GM18517 (cell line): ENCODE data around the gene MRM3.
"Not testable (repeated sequence)": the region's sequence is repeated elsewhere in the genome, so short reads cannot be mapped to it uniquely, and the experiment has no call there.

Experiments
- ATAC-seq: cut with Tn5 transposase; IDR thresholded peaks from one replicate; pipeline ENCODE4 v1.9.1; 2021; ENCODE audit warnings: mild to moderate bottlenecking, moderate library complexity; ENCODE audit not compliant: unreplicated experiment

Gene MRM3, protein sequence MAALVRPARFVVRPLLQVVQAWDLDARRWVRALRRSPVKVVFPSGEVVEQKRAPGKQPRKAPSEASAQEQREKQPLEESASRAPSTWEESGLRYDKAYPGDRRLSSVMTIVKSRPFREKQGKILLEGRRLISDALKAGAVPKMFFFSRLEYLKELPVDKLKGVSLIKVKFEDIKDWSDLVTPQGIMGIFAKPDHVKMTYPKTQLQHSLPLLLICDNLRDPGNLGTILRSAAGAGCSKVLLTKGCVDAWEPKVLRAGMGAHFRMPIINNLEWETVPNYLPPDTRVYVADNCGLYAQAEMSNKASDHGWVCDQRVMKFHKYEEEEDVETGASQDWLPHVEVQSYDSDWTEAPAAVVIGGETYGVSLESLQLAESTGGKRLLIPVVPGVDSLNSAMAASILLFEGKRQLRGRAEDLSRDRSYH

DNA sequence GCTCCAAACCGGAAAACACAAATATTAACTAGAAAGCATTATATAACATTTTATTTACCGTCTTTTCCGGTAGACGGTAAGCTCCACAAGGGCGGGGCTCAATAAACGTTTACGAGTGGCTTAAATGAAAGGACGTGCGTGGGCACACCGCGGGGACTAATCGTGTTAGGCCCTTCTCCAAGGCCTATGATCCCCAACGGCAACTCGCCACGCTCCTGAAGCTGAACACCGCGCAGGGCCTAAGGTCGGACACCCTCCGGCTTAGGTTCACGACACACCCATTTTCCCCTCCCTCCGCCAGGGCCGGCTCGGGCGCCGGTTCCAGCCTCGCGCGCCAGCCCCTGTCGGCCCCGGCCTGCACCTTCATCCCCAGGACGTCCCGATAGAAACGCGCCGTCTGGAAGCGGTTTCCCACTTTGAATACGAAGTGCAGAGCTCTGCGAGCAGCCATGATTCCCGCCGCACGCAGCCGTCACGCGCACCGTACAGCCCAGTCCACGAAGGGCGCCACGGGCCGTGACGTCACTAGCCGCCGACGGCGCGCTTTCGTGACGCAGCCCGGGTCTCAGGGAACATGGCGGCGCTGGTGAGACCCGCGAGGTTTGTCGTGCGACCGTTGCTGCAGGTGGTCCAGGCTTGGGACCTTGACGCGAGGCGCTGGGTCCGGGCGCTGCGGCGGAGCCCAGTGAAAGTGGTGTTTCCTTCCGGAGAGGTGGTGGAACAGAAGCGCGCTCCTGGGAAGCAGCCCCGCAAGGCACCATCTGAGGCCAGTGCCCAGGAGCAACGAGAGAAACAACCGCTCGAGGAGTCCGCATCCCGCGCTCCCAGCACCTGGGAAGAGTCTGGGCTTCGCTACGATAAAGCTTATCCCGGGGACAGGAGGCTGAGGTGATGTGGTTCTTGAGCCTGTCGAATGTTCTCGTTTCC is at the start of gene MRM3, which contains the start of gene GLOD4:
Gene MRM3, plus strand, starts transcription at position 549 of the 927 bp plus-strand sequence. Its CDS starts 26 bp downstream, at position 575.
Gene GLOD4, minus strand, starts transcription at position 476 of the 927 bp plus-strand sequence. Its CDS starts 25 bp downstream, at position 451.
- ATAC-seq, result peak; percentile 73

DNA sequence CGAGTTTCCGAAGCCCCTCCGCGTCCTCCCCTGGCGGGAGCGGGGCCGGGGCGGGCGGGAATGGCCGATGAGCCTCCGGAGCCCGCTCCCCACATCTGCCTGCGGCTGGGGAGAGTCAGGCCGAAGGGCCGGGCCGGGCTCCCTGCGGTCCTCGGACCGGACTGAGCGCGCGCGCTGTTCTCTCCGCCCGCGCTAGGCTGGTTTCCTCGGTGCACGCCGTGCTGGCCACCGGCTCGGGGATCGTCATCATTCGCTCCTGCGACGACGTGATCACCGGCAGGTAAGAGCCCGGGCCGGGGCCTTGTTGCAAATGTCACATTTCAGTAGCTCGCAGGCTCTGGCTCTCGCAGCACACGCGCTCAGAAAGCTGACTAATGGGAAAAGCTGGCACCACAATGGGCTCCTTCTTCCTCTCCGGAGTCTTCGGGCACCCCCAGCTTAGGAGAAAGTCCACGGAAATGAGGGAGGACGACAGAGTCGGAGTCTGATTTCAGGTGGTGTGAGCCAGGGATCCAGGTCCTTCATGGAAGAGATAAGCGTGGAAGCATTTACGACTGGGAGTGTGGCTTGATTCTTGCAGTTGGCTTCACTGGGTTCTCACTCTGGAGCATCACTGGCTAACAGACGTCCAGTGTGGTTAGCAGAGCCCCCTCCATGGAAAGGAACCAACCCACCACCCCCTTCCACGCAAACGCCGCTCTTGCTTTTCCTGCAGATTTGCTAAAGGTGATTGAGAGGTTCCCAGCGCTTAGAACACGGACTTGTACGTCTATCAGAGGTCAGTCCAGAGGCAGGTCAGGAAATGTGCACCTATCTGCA is 49.0 kb upstream of the MRM3 start:
- no peak for ATAC-seq

DNA sequence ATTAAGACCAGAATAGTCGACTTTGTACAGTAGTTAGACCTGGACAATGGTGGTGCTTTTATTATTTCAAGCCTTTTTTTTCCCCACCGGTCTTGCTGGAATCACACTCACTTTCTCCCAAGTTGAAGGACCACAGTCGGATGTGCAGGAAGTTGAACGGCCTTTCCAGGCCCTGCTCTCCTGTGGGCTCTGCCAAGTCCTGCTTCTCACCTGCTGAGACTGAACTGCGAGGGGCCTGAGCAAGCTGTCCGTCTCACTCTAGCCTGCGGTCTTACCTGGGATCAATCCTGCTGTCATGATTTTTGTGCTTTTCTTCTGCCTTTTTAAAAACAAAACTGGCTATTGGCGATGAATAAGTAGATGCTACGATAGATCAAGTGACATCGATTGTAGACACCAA is 48.4 kb upstream of the MRM3 start:
- no peak for ATAC-seq

DNA sequence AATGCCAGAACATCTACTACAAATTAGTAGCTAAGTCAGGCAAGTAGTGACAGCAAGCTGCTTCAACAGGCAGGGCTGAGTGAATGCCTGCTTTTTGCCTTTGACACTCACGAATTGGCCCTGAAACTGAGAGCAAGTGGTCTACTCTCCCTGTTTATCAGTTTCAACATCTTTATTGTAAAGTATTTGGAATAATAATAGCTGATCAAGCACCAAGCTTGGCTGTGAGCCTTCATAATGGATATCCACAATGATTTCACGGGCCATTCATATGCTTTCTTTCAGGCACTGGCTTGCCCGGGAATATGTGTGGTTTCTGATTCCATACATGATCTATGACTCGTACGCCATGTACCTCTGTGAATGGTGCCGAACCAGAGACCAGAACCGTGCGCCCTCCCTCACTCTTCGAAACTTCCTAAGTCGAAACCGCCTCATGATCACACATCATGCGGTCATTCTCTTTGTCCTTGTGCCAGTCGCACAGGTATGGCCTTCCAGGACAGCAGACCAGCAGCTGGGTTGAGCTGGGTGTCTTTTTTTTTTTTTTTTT is 44.5 kb upstream of the MRM3 start:
- ATAC-seq, result no peak

DNA sequence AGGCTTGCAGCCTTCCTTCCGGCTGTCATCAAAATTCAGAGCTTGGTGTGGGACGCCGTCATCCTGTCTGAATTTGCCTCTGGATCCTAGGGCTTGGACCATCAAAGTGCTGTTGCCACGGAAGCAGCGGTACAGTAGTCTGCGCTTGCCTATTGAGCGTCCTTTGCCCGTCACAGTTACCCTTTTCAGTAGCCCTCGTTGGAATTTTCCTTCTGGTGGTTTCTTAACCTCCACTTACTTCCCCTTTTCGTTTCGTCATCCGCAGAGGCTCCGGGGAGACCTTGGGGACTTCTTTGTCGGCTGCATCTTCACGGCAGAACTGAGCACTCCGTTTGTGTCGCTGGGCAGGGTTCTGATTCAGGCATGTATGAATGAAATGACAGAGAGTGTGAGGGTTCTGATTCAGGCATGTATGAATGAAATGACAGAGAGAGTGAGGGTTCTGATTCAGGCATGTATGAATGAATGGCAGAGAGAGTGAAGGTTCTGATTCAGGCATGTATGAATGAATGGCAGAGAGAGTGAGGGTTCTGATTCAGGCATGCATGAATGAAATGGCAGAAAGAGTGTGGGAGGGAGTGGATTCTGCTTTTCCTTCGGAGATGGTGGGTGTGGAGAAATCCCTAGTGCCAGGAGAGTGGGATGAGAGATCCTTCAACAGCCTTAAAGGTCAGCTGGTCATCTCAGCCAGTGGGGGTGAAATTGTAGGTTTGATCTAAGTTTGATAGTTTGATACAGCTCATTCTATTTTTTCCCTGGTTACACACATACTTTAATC is 41.7 kb upstream of the MRM3 start:
- ATAC-seq, result peak; percentile 73

DNA sequence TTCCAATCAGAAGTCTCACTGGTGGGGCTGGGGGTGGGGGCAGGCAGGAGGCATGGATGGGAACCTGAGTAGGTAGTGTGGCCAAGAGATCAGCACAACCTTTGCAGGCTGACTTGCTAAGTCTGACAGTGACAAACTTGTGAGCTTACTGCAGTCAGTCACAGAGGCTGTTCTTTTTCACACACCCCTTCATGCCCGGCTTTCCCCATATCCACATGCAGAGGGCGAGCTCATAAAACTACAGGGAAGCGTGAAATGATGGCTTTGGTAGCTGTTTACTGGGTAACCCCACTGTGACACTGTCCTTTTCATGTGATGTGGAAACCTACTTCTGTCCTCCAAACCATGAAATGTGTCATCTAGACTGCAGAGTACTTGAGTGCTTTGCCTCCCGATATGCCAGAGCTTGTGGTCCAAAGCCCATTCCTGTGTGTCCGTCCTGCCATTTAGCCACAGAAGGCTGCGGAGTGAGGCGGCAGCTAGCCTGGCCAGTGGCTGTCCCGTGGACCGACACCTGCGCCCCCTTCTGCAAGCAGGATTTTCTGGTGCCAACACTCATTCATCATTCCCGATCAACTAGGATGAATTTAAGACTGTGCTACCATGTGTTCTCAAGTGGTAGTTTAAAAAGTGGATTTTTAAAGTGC is 39.9 kb upstream of the MRM3 start:
- ATAC-seq, result no peak

DNA sequence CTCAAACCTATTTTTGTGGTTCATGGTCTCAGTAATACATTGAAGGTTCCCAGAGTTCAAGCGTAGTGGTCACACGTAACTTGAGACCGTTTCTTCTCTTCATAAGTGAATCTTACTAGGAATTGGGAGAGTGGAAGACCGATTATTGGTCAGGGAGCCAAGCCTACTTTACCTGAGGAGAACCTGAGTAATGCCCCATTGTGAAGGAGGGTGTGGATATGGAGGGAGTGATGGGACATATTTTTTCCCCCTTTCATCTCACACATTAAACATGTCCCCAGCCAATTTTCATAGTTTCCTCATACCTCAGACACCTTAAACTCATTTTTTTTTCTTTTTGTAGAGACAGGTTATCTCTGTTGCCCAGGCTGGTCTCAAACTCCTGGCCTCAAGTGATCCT is 39.0 kb upstream of the MRM3 start:
- no peak for ATAC-seq

DNA sequence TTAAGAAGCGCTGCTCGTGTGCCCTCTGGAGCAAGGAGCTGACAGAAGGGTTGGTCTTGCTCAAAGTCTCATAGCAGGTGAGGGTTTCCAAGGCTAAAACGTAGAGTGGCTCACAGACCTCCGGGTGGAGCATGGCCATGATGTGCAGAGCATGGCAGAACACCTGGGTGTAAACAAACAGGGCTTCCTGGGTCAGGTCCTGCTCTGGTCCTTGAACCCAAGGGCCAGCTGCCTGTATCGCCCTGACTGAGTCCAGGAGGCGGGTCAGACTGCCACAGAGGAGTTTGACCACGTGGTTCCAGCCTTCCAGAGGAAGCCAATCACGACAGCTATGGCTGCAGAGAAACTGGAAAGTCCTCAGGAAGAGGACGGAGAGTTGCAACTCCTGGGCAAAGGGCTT is 37.2 kb upstream of the MRM3 start:
- ATAC-seq, result no peak

DNA sequence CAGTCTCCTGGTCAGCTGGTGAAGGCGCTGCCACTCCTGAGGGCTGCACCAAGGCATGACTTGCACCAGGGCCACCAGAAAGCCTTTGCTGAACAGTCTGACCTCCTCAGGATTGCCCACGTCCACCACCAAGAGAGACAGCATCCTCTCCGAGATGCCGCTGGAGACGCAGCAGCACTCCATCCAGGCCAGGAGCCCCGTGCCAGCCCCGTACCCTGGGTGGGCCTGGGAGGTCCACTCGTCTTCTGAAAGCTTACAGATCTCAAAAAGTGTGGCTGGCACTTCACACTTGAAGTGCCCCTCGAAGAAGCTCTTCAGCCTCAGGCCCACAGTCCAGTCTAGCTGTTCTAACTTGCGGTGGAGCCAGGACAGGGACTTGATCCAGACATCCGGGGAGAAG is 36.7 kb upstream of the MRM3 start:
- ATAC-seq, result no peak

DNA sequence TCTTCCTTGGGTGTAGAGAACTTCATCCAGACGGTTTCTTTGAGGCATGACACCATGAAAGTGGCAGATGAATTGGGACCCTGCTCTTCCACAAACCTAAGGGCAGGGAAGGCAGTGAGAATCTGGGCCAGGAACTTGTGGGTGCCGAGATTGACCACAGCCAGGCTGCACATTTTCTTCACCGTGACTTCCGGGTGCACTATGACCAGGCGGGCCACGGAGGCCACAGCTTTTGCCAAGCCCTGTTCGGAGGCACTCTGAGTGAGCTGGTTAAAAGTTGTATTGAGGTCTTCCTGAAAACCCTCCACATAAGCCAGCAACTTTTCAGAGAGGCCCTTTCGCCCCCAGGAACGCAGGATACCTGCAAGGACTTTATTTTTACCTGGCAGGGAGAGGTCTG is 36.0 kb upstream of the MRM3 start:
- ATAC-seq, result no peak

DNA sequence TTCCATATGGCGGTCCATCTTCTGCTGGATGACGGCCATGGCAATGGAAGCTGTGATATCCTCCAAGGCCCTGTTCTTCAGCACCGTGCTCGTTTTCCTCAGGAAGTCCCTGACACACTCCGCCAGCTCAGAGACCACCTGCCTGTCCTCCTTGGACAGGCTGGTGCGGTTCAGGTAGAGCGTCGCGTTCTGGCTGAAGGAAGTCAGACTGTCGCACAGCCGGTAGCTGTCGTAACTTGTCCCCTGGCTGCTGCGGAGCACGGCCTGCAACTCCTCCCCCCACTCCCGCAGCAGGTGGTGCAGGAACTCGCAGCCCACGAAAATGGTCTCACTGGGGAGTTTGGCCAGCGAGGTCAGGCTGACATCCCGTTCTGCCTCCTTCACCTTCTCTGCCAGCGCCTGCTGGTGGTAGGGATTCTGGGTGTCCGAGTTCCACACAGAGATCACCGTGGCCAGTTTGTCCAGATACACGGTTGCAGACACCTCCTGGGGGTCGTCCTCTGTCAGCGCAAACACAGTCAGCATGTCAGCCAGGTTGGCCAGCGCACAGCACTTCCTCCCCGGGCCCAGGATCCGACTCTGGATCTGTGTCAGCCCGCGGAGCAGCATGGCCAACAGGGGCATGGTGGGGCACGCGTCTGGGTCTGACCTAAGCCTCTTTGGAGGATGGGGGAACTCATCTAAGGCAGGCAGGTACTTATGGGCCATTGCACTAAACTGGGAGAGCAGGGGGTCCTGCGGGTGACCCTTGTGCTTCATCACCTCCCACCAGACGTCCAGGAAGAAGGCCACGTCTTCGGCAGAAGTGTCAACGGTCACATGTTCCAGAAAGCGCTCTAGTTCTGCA is 35.1 kb upstream of the MRM3 start:
- no peak for ATAC-seq

DNA sequence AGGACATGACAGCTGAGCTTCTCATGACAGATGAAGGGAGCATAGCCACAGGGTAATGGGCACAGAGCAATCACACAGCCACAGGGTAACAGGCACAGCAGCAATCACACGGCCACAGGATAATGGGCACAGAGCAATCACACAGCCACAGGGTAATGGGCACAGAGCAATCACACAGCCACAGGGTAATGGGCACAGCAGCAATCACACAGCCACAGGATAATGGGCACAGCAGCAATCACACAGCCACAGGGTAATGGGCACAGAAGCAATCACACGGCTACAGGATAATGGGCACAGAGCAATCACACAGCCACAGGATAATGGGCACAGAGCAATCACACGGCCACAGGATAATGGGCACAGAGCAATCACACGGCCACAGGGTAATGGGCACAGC is 33.5 kb upstream of the MRM3 start:
- not testable (repeated sequence) for ATAC-seq

DNA sequence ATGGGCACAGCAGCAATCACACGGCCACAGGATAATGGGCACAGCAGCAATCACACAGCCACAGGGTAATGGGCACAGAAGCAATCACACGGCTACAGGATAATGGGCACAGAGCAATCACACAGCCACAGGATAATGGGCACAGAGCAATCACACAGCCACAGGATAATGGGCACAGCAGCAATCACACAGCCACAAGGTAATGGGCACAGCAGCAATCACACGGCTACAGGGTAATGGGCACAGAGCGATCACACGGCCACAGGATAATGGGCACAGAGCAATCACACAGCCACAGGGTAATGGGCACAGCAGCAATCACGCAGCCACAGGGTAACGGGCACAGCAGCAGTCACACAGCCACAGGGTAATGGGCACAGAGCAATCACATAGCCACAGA is 32.8 kb upstream of the MRM3 start:
- ATAC-seq, result not testable (repeated sequence)

DNA sequence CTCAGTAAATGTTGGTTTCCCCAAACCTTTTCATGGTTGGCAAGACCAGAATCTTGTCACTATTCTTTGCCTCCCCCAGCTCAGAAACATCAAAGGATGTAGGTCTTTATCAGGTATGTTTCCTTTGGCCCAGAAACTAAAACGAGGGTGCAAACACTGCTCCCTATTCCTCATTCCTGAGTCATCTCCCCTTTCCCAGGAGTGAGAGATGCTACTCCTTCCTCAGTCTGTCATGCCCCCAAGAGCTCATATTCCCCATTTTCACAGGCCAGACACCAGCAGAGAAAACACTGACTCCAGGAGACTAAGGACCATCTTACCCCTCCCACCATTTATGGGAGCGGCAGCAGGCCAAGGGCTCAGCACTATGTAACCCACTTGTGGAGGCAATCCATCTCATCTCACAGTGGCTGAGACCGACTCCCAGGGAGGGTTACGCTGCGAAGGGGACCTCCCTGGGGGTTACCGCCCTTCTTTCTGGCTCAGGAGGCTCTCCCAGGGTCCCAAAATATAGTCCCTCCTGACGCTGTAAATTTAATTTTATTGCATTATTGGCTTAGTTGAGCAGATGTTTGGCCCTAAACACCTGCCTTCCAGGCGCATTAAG is 31.6 kb upstream of the MRM3 start:
- ATAC-seq, result no peak

DNA sequence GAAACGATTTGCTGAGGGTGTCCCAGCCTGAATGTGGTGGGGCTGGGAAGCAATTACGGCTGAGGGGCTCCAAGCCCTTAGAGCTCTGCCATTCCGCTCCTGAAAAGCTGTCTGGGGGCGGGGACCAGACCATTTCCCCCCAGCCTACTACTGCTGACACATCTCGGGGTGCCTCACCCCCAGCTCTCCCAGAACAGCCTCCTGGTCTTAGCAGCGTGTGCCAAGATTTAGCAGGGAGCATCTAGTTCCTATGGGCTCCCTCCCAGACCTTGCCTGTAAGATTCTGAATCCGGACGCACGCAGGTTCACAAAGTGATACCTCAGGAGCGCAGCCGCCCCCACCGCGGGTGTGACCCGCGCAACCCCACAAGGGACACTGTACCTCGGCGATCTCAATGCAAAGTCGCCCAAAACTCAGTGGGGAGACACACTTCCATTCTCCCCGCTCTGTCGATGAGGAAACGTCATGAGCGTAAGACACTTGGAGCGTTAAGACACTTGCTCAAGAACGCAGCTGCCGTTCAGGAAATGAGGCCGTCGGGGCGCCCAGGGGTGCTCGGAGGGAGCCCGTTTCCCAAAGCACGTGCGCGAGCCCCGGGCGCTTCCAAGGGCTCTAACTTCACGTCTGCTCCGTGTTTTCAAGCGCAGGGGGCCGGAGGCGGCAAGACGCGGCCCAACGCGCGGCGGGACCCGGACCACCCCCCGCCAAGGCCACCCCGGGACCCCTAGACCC is 30.7 kb upstream of the MRM3 start:
- ATAC-seq, result peak; percentile 32

DNA sequence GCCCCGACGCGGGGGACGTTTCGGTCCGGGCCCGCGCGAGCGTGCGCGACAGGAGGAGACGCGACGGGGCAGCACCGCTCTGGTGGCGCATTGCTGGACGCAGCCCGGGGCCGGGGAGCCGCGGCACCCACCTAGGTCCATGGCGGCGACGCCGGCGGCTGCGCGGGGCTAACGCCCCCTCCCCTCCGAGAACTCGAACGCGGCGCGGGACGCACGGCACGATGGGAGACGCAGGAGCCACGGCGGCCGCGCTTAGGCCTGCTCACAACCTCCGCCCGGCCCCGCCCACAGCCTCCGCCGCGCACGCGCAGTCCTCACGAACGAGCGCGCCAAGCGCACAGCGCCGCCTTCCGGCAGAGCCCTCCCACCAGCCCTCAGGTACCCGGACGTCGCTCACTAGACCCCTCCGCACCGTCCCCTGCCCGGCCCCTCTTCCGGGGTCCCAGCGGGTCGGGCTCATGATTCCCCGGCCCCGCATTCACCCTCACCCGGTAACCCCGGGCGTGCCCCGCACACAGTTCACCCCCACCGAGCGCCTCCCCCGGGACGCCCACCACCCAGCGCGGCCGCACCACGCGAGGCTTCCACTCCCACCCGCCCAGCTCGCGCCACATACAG is 30.0 kb upstream of the MRM3 start, which contains the start of gene GEMIN4:
Gene GEMIN4, minus strand, starts transcription at position 263 of the 618 bp plus-strand sequence. Its CDS starts 122 bp downstream, at position 141.
- ATAC-seq, result peak; percentile 82
